Activated CD4-positive, alpha-beta memory T cell treated with anti-CD3 and anti-CD28 coated beads, Interleukin-2, amount 10 ng/mL, durations not matched to agents 7 days and 5 days (primary cell): ENCODE results near the gene NIPA2. TPM values are rescaled to one million over a fixed set of nuclear protein-coding genes. Genes with fewer than 3 reads are reported as not detected.
"Not testable (repeated sequence)": the region's sequence is repeated elsewhere in the genome, so short reads cannot be mapped to it uniquely, and the experiment has no call there.

Experiments
- CTCF ChIA-PET: fragments of 350-600 bp; sonication (Branson Sonifier 250); formaldehyde crosslinking; loops from one replicate; lab custom pipeline; 2021; ENCODE audit warnings: antibody characterized with exemption, inconsistent platforms; lab: Charles Lee
- POLR2A ChIA-PET: fragments of 350-600 bp; sonication (Branson Sonifier 250); formaldehyde crosslinking; loops from one replicate; lab custom pipeline; 2021; ENCODE audit warnings: antibody characterized with exemption; lab: Charles Lee
- DNase-seq: peaks from one replicate; pipeline ENCODE4 v3.0.0-alpha.2; 2020
- H3K27ac Mint-ChIP-seq: one replicate; pipeline ENCODE4 v1.8.0; 2021; ENCODE audit warnings: mild to moderate bottlenecking, mixed read lengths
- H3K27me3 Mint-ChIP-seq: one replicate; pipeline ENCODE4 v1.8.0; 2021; ENCODE audit warnings: mixed read lengths
- H3K36me3 Mint-ChIP-seq: one replicate; pipeline ENCODE4 v1.8.0; 2021; ENCODE audit warnings: low read depth, mixed read lengths
- H3K4me1 Mint-ChIP-seq: one replicate; pipeline ENCODE4 v1.8.0; 2021; ENCODE audit warnings: mixed read lengths
- H3K4me3 Mint-ChIP-seq: one replicate; pipeline ENCODE4 v1.8.0; 2021; ENCODE audit warnings: mild to moderate bottlenecking, mixed read lengths
- H3K9me3 Mint-ChIP-seq: one replicate; pipeline ENCODE4 v1.8.0; 2021; ENCODE audit warnings: mixed read lengths
- total RNA-seq, 2 experiments: library from RNA; stranded (reverse); gene quantifications; one replicate each; pipeline ENCODE4 v1.2.3, GENCODE V29; 2021

NIPA2 gene
- 10 to 100 TPM; 47.1 to 49.9 TPM for total RNA-seq

- ChIA-PET POLR2A (interaction anchor here (0.6 to 3.2 kb wide), 16 partner anchors 12 to 201 kb away, joined by 3 to 22 read pairs (median 4); partner anchors contain the start of genes NIPA1 and TUBGCP5), CTCF (interaction anchor here (1.0 to 2.1 kb wide), 2 partner anchors 42 to 201 kb away, joined by 3 to 6 read pairs; partner anchors contain the start of gene TUBGCP5)
- H3K4me3 Mint-ChIP-seq: peak within 1 kb of the TSS; percentile 84
- peak; percentile 99 for DNase-seq
- peaks cover 28% of the 10 kb centered on the region for H3K4me1 Mint-ChIP-seq
- H3K27me3 Mint-ChIP-seq: no peaks in the 10 kb centered on the region
- no peaks in the 10 kb centered on the region for H3K9me3 Mint-ChIP-seq
- H3K27ac Mint-ChIP-seq: peak within 1 kb of the TSS; percentile 82
- H3K36me3 Mint-ChIP-seq: peaks cover 13% of the 10 kb centered on the region
Measured at GRCh38 chr15:22838292-22839042, at the start of gene NIPA2. Gene NIPA2, plus strand, starts transcription at chr15:22838666. Its CDS starts 13,066 bp downstream, at chr15:22851732.

GRCh38 chr15:22794063-22794462 lies 44.4 kb upstream of the NIPA2 start:
- H3K27ac Mint-ChIP-seq: no peak overlapping the region
- H3K4me3 Mint-ChIP-seq: no peak overlapping the region
- H3K4me1 Mint-ChIP-seq: peaks cover 55% of the 10 kb centered on the region
- H3K27me3 Mint-ChIP-seq: no peaks in the 10 kb centered on the region
- no peak for DNase-seq
- CTCF ChIA-PET: no interaction called here
- POLR2A ChIA-PET: interaction anchor here (2.4 kb wide), 1 partner anchor 45 kb away, joined by 13 read pairs; the partner anchor contains the start of gene NIPA2
- peaks cover 36% of the 10 kb centered on the region for H3K36me3 Mint-ChIP-seq
- peaks cover 5% of the 10 kb centered on the region for H3K9me3 Mint-ChIP-seq

- Mint-ChIP-seq H3K27ac (no peak overlapping the region), H3K27me3 (no peaks in the 10 kb centered on the region), H3K36me3 (peaks cover 30% of the 10 kb centered on the region), H3K4me3 (no peak overlapping the region), H3K4me1 (peaks cover 51% of the 10 kb centered on the region), H3K9me3 (no peaks in the 10 kb centered on the region)
- ChIA-PET POLR2A (interaction anchor here (2.4 to 3.0 kb wide), 2 partner anchors 8 to 44 kb away, joined by 13 to 25 read pairs; partner anchors contain the start of genes NIPA1 and NIPA2), CTCF (no interaction called here)
- DNase-seq: no peak
Measured at GRCh38 chr15:22794621-22795167, 43.8 kb upstream of the NIPA2 start.

GRCh38 chr15:22795206-22796063 lies 43.0 kb upstream of the NIPA2 start:
- H3K9me3 Mint-ChIP-seq: no peaks in the 10 kb centered on the region
- peaks cover 54% of the 10 kb centered on the region for H3K4me1 Mint-ChIP-seq
- DNase-seq: no peak
- ChIA-PET CTCF (interaction anchor here (1.1 to 2.0 kb wide), 3 partner anchors 8 to 43 kb away, joined by 3 to 6 read pairs (median 6); partner anchors contain the start of gene NIPA2), POLR2A (interaction anchor here (2.4 to 3.0 kb wide), 2 partner anchors 9 to 43 kb away, joined by 13 to 25 read pairs; partner anchors contain the start of genes NIPA1 and NIPA2)
- peaks cover 23% of the 10 kb centered on the region for H3K36me3 Mint-ChIP-seq
- no peak overlapping the region for H3K27ac Mint-ChIP-seq
- no peak overlapping the region for H3K4me3 Mint-ChIP-seq
- H3K27me3 Mint-ChIP-seq: no peaks in the 10 kb centered on the region

DNA sequence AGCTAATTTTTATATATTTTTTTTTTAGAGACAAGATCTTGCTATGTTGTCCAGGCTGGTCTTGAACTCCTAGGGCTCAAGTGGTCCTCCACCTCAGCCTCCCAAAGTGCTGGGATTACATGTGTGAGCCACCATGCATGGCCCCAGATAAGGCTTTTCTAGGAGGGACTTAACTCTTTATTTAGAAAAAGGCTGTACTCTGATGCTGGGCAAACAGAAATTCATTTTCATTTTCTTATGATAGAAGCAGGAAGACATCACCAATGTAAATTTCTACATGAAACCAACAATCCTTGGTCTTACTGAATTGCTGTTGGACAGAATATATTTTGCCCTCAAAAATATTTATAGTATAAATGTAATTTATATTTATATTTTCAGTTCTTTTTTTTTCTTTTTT lies 42.4 kb upstream of the NIPA2 start:
- Mint-ChIP-seq H3K36me3 (peaks cover 19% of the 10 kb centered on the region), H3K4me1 (peaks cover 51% of the 10 kb centered on the region), H3K27ac (peak overlapping the region; percentile 91), H3K9me3 (no peaks in the 10 kb centered on the region), H3K27me3 (no peaks in the 10 kb centered on the region), H3K4me3 (peak overlapping the region; percentile 41)
- no peak for DNase-seq
- ChIA-PET CTCF (interaction anchor here (1.1 to 2.0 kb wide), 3 partner anchors 8 to 42 kb away, joined by 3 to 6 read pairs (median 6); partner anchors contain the start of gene NIPA2), POLR2A (interaction anchor here (0.6 to 3.0 kb wide), 3 partner anchors 9 to 43 kb away, joined by 3 to 25 read pairs (median 13); partner anchors contain the start of genes NIPA1 and NIPA2)

DNA sequence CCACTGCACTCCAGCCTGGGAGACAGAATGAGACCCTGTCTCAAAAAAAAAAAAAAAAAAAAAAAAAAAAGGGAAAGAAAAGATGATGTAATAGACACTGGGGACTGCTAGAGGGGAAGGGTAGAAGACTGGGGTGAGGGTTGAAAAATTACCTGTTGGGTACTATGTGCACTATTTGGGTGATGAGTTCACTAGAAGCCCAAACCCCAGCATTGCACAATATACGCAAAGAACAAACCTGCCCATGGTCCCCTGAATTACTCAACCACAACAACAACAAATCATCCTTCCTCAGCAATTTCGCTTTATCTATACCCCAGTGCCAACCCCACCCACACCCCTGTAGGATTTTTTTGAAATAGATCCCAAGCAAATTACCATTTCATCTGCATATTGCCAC lies 38.6 kb upstream of the NIPA2 start:
- no peaks in the 10 kb centered on the region for H3K9me3 Mint-ChIP-seq
- peaks cover 34% of the 10 kb centered on the region for H3K4me1 Mint-ChIP-seq
- H3K4me3 Mint-ChIP-seq: no peak overlapping the region
- H3K36me3 Mint-ChIP-seq: peaks cover 9% of the 10 kb centered on the region
- H3K27ac Mint-ChIP-seq: no peak overlapping the region
- no peaks in the 10 kb centered on the region for H3K27me3 Mint-ChIP-seq
- CTCF ChIA-PET: interaction anchor here (0.7 kb wide), 1 partner anchor 155 kb away, joined by 3 read pairs; no protein-coding TSS in a partner anchor
- no peak for DNase-seq
- POLR2A ChIA-PET: interaction anchor here (0.6 kb wide), 1 partner anchor 24 kb away, joined by 3 read pairs; no protein-coding TSS in a partner anchor

GRCh38 chr15:22803006-22803405 lies 35.5 kb upstream of the NIPA2 start:
- H3K36me3 Mint-ChIP-seq, DNase-seq, POLR2A ChIA-PET, H3K27me3 Mint-ChIP-seq, CTCF ChIA-PET, H3K27ac Mint-ChIP-seq, H3K9me3 Mint-ChIP-seq, H3K4me3 Mint-ChIP-seq: not testable (repeated sequence)
- peaks cover 11% of the 10 kb centered on the region for H3K4me1 Mint-ChIP-seq

DNA sequence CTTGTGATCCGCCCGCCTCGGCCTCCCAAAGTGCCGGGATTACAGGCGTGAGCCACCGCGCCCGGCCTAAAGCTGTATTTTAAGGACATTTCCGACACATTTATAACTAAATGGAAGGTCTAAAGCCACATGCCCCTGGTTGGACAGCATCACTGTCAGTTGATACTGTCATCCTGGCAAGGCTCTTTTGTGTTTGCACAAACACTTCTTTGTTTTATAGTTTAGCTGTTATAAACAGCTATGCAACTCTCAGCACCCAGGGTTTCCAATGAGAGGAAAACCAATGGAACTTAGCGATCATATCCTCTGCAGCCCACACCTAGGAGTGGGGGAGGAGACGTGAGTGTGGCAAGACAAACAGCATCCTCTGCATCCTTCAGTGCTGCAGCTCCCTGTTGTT lies 32.3 kb upstream of the NIPA2 start:
- ChIA-PET POLR2A (no interaction called here), CTCF (no interaction called here)

DNA sequence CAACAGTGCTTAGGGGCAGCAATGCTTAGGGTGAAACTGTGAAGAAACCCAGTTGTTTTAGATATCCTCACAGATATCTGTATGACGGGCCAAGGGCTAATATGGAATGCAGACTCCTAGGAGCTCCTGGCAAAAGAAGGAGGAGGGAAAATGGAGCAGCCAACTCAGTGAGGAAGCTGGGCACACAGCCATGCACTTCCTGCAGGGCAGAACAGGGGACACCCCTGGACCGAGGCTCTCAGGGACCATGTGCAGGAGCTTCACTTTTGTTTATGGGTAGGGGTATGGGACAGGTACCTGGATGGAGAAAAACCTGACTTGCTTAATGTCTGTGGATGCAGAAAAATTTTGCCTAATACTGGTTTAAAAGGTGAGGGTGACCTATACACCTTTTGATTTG lies 31.8 kb upstream of the NIPA2 start:
- Mint-ChIP-seq H3K4me3 (no peak overlapping the region), H3K27ac (no peak overlapping the region), H3K9me3 (no peaks in the 10 kb centered on the region), H3K36me3 (peaks cover 4% of the 10 kb centered on the region), H3K4me1 (peaks cover 3% of the 10 kb centered on the region), H3K27me3 (no peaks in the 10 kb centered on the region)
- no peak for DNase-seq
- ChIA-PET POLR2A (no interaction called here), CTCF (no interaction called here)

More for the DNA sequence above, 32.3 kb upstream of the NIPA2 start:
- H3K4me3 Mint-ChIP-seq: no peak overlapping the region
- H3K27me3 Mint-ChIP-seq: no peaks in the 10 kb centered on the region
- H3K27ac Mint-ChIP-seq: no peak overlapping the region
- no peak for DNase-seq
- H3K9me3 Mint-ChIP-seq: no peaks in the 10 kb centered on the region
- peaks cover 4% of the 10 kb centered on the region for H3K36me3 Mint-ChIP-seq
- peaks cover 4% of the 10 kb centered on the region for H3K4me1 Mint-ChIP-seq

GRCh38 chr15:22807831-22808230 lies 30.6 kb upstream of the NIPA2 start:
- H3K4me3 Mint-ChIP-seq, H3K4me1 Mint-ChIP-seq, DNase-seq, H3K9me3 Mint-ChIP-seq, H3K27ac Mint-ChIP-seq, CTCF ChIA-PET, H3K36me3 Mint-ChIP-seq, H3K27me3 Mint-ChIP-seq: not testable (repeated sequence)
- POLR2A ChIA-PET: interaction anchor here (1.1 kb wide), 1 partner anchor 32 kb away, joined by 3 read pairs; no protein-coding TSS in a partner anchor

- Mint-ChIP-seq H3K9me3 (no peaks in the 10 kb centered on the region), H3K4me3 (no peak overlapping the region), H3K27ac (no peak overlapping the region), H3K27me3 (no peaks in the 10 kb centered on the region), H3K4me1 (peaks cover 3% of the 10 kb centered on the region), H3K36me3 (peaks cover 7% of the 10 kb centered on the region)
- CTCF ChIA-PET: no interaction called here
- no peak for DNase-seq
- POLR2A ChIA-PET: interaction anchor here (1.1 kb wide), 1 partner anchor 32 kb away, joined by 3 read pairs; no protein-coding TSS in a partner anchor
Measured at GRCh38 chr15:22808240-22808639, 30.2 kb upstream of the NIPA2 start.

- ChIA-PET CTCF (no interaction called here), POLR2A (interaction anchor here (1.1 kb wide), 1 partner anchor 31 kb away, joined by 3 read pairs; no protein-coding TSS in a partner anchor)
- Mint-ChIP-seq H3K4me3 (no peak overlapping the region), H3K9me3 (no peaks in the 10 kb centered on the region), H3K36me3 (peaks cover 7% of the 10 kb centered on the region), H3K27me3 (no peaks in the 10 kb centered on the region), H3K4me1 (peaks cover 3% of the 10 kb centered on the region), H3K27ac (no peak overlapping the region)
- DNase-seq: no peak
Measured at GRCh38 chr15:22808761-22809280, 29.6 kb upstream of the NIPA2 start.
